ENCODE results near the gene SMC4.

SMC4 gene

DNA sequence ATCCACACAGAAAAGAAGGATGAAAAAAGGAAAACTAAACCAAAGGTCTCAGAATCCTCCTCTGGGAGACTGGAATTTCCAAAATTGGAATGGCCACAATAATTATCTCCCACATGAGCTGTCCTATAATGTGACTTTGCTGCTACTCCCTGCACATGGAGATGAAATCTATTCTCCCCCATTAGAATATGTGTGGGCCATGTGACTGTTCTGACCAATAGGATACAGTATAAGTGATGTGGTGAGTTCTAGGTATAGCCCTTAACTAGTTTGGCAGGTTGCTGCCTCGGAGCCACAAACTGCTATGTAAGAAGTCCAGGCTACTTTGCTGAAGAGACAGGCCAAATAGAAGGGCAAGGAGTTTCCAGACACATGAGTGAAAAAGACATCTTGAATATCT is 45.0 kb downstream of the SMC4 start:
- Mint-ChIP-seq H3K36me3 (ENCODE audit: low read depth) (peaks cover 83% of the 10 kb centered on the region), H3K4me1 (peaks cover 28% of the 10 kb centered on the region), H3K9me3 (peaks cover 67% of the 10 kb centered on the region), H3K4me3 (no peak overlapping the region), H3K27ac (no peak overlapping the region), H3K27me3 (ENCODE audit: low read depth, poor library complexity) (no peaks in the 10 kb centered on the region)
- TF ChIP-seq, protein P1, sequence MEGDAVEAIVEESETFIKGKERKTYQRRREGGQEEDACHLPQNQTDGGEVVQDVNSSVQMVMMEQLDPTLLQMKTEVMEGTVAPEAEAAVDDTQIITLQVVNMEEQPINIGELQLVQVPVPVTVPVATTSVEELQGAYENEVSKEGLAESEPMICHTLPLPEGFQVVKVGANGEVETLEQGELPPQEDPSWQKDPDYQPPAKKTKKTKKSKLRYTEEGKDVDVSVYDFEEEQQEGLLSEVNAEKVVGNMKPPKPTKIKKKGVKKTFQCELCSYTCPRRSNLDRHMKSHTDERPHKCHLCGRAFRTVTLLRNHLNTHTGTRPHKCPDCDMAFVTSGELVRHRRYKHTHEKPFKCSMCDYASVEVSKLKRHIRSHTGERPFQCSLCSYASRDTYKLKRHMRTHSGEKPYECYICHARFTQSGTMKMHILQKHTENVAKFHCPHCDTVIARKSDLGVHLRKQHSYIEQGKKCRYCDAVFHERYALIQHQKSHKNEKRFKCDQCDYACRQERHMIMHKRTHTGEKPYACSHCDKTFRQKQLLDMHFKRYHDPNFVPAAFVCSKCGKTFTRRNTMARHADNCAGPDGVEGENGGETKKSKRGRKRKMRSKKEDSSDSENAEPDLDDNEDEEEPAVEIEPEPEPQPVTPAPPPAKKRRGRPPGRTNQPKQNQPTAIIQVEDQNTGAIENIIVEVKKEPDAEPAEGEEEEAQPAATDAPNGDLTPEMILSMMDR (IDR thresholded peaks at IDR 0.05) = no peak
- no peak for DNase-seq

- Mint-ChIP-seq H3K27me3 (ENCODE audit: low read depth, poor library complexity) (no peaks in the 10 kb centered on the region), H3K4me1 (peaks cover 35% of the 10 kb centered on the region), H3K36me3 (ENCODE audit: low read depth) (peaks cover 74% of the 10 kb centered on the region), H3K4me3 (no peak overlapping the region), H3K27ac (no peak overlapping the region), H3K9me3 (peaks cover 65% of the 10 kb centered on the region)
- DNase-seq = no peak
- TF ChIP-seq, protein P1 (IDR thresholded peaks at IDR 0.05) = no peak
Observed at GRCh38 chr3:160445854-160446253, 46.4 kb downstream of the SMC4 start.

DNA sequence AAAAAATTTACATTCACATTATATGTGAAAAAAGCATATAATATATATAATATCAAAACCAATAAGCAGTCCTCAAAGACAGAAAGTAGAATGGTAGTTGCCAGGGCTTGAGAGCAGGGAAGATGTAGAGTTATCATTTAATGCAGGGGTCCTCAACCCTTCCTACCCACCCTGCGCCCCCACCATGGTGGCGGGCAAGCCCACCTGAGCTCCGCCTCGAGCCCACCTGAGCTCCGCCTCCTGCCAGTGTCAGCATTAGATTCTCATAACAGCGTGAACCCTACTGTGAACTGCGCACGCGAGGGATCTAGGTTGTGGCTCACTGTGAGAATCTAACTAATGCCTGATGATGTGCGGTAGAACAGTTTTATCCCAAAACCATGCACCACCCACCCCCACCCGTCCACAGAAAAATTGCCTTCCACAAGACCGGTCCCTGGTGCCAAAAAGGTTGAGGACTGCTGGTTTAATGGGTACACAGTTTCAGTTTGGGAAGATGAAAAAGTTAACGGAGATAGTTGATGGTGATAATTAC is 47.1 kb downstream of the SMC4 start:
- no peaks in the 10 kb centered on the region for H3K27me3 Mint-ChIP-seq (ENCODE audit: low read depth, poor library complexity)
- H3K4me3 Mint-ChIP-seq = peak overlapping the region; percentile 68
- TF ChIP-seq, protein P1 (IDR thresholded peaks at IDR 0.05) = no peak
- no peak for DNase-seq
- peaks cover 59% of the 10 kb centered on the region for H3K9me3 Mint-ChIP-seq
- H3K4me1 Mint-ChIP-seq = peaks cover 35% of the 10 kb centered on the region
- peak overlapping the region; percentile 54 for H3K27ac Mint-ChIP-seq
- peaks cover 67% of the 10 kb centered on the region for H3K36me3 Mint-ChIP-seq (ENCODE audit: low read depth)

DNA sequence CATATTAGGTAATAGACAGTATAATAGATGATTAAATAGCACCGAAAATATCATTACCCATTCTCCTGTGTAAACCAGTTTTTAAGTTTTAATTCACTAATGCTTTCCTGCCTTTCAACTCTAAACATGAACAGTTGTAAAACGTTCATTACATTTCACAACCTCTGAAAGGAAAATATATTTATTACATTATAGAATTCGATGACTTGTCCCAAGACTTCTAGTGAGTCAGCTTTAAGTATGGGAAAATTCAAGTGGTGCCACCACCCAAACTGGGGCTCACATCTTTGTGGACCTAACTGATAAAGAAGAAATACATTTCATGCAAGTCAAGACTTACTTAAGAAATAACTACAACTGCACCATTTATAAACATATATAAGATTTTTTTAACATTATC is 48.1 kb downstream of the SMC4 start:
- H3K27me3 Mint-ChIP-seq (ENCODE audit: low read depth, poor library complexity) = peaks cover 2% of the 10 kb centered on the region
- H3K4me1 Mint-ChIP-seq = peaks cover 35% of the 10 kb centered on the region
- DNase-seq = no peak
- peaks cover 57% of the 10 kb centered on the region for H3K36me3 Mint-ChIP-seq (ENCODE audit: low read depth)
- no peak overlapping the region for H3K27ac Mint-ChIP-seq
- peak overlapping the region; percentile 98 for H3K4me3 Mint-ChIP-seq
- TF ChIP-seq, protein P1 (IDR thresholded peaks at IDR 0.05) = no peak
- H3K9me3 Mint-ChIP-seq = peaks cover 52% of the 10 kb centered on the region

- H3K4me1 Mint-ChIP-seq = peaks cover 35% of the 10 kb centered on the region
- TF ChIP-seq, protein P1 (IDR thresholded peaks at IDR 0.05) = no peak
- DNase-seq = peak; percentile 72
Observed at GRCh38 chr3:160448845-160449635, 49.6 kb downstream of the SMC4 start.

More at GRCh38 chr3:160448845-160449635, 49.6 kb downstream of the SMC4 start:
- Mint-ChIP-seq H3K36me3 (ENCODE audit: low read depth) (peaks cover 42% of the 10 kb centered on the region), H3K9me3 (peaks cover 38% of the 10 kb centered on the region), H3K27ac (peak overlapping the region; percentile 98), H3K4me3 (peak overlapping the region; percentile 98), H3K27me3 (ENCODE audit: low read depth, poor library complexity) (peaks cover 5% of the 10 kb centered on the region)

All from nephron progenitor cell (in vitro differentiated cells).